Measurements from ENCODE around the gene DYNLRB2.
A peak's percentile ranks its signal among the peaks of the same experiment; 100 is the strongest.

Gene DYNLRB2

DNA sequence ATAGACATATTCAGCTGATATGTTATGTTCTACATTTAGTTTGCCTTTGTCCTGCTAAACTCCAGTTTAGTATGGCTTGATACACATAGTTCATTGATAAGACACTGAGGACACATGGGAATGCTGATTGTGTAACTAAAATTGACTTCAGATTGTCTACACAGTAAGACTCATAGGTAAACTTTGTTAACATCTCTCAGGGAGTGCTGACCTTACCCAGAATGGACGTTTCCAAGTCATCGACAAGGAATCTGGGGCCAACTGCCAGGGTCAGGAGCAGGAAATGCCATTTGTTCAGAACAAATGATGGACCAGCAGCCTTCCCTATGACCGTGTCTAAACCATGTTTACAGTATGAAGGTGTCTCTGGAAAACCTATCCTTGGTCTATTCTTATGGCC, 58.7 kb downstream of the DYNLRB2 start:
- DNase-seq (ENCODE audit: low spot score) = peak; percentile 63
